HCT116 (cell line): ENCODE measurements around the gene LRRFIP2. TPM values are rescaled to one million over a fixed set of nuclear protein-coding genes. Genes with fewer than 3 reads are reported as not detected.

Source experiments
- ATAC-seq: fragments of 200-7000 bp; cut with Tn5 transposase; 2 replicates; pipeline ENCODE4 v1.9.1; 2020; ENCODE audit warnings: mild to moderate bottlenecking, moderate library complexity
- BruUV-seq: library from RNA; stranded (reverse); fragments of 400-500 nt; replicated peaks from 2 replicates; lab custom pipeline; 2021; lab: Mats Ljungman, UMichigan
- CTCF ChIA-PET: fragments of 300-600 bp; sonication (Branson Sonifier 250); formaldehyde crosslinking; loops from one replicate; lab custom pipeline; 2021; ENCODE audit warnings: antibody characterized with exemption; lab: Charles Lee
- POLR2A ChIA-PET: fragments of 300-600, 350-600 bp; sonication (Branson Sonifier 250); formaldehyde crosslinking; loops from one replicate; lab custom pipeline; 2021; ENCODE audit warnings: antibody characterized with exemption; lab: Charles Lee
- RAD21 ChIA-PET, 2 experiments: fragments of 300-600 bp; sonication (Branson Sonifier 250); formaldehyde crosslinking; loops; one replicate each; lab custom pipeline; 2023; ENCODE audit warnings: low total read pairs in 2 of 2; ENCODE audit not compliant: uncharacterized antibody in 2 of 2, unreplicated experiment in 2 of 2, low non-redundant PET in 1 of 2; lab: Charles Lee
- DNase-seq: peaks from one replicate; pipeline ENCODE4 v3.0.0-alpha.2; 2010; ENCODE audit warnings: low read depth, low spot score
- H2AFZ ChIP-seq: fragments of 200-600 bp; shearing (Covaris generic), sonication (generic); 2 replicates; pipeline ENCODE4 v1.6.1; 2017; ENCODE audit warnings: low read depth, mixed run types, mixed read lengths, antibody characterized with exemption, low read length; ENCODE audit not compliant: poor library complexity, severe bottlenecking
- H3K27ac ChIP-seq: 2 replicates; pipeline ENCODE4 v1.5.1; 2012; ENCODE audit warnings: low read depth, low read length
- H3K27me3 ChIP-seq: fragments of 200-600 bp; sonication (generic); 2 replicates; pipeline ENCODE4 v1.6.1; 2016; ENCODE audit warnings: mixed run types, low read length, mixed read lengths; ENCODE audit not compliant: insufficient read depth
- H3K36me3 ChIP-seq, 2 experiments: fragments of 200-500 bp in 1 of 2; fragments of 200-600 bp in 1 of 2; sonication (Bioruptor generic) in 1 of 2; sonication (generic) in 1 of 2; 2 replicates each; pipeline versions ENCODE4 v1.5.1 to v1.6.1; 2014 to 2016; ENCODE audit warnings: low read length in 2 of 2, inconsistent platforms in 1 of 2, mixed read lengths in 1 of 2, mixed run types in 1 of 2; ENCODE audit not compliant: insufficient read depth in 2 of 2, control insufficient read depth in 1 of 2
- H3K4me1 ChIP-seq, 2 experiments: fragments of 200-600 bp in 1 of 2; sonication (generic) in 1 of 2; 2 replicates each; pipeline versions ENCODE4 v1.5.1 to v1.6.1; 2012 to 2017; ENCODE audit warnings: low read length in 2 of 2, inconsistent platforms in 1 of 2, mild to moderate bottlenecking in 1 of 2, mixed read lengths in 1 of 2, mixed run types in 1 of 2, moderate library complexity in 1 of 2; ENCODE audit not compliant: insufficient read depth in 2 of 2, control insufficient read depth in 1 of 2
- H3K4me2 ChIP-seq: fragments of 200-600 bp; sonication (generic); 2 replicates; pipeline ENCODE4 v1.6.1; 2017; ENCODE audit warnings: mixed run types, low read length, mixed read lengths
- H3K4me3 ChIP-seq, 2 experiments: fragments of 200-600 bp in 1 of 2; sonication (generic) in 1 of 2; replicated peaks in 1 of 2; 2 replicates each; pipeline ENCODE4 v1.5.1; 2011 to 2016; ENCODE audit warnings: low read length in 2 of 2, control low read depth in 1 of 2, low read depth in 1 of 2, mild to moderate bottlenecking in 1 of 2, mixed read lengths in 1 of 2, mixed run types in 1 of 2
- H3K79me2 ChIP-seq: fragments of 200-600 bp; sonication (generic); 2 replicates; pipeline ENCODE4 v1.6.1; 2017; ENCODE audit warnings: mild to moderate bottlenecking, mixed run types, low read length, moderate library complexity, mixed read lengths; ENCODE audit not compliant: insufficient read depth
- H3K9ac ChIP-seq: fragments of 200-600 bp; sonication (generic); 2 replicates; pipeline ENCODE4 v1.6.1; 2016; ENCODE audit warnings: low read length, mixed read lengths
- H3K9me2 ChIP-seq: fragments of 200-600 bp; sonication (generic), shearing (Covaris generic); 2 replicates; pipeline ENCODE4 v1.6.1; 2017; ENCODE audit warnings: mixed run types, mild to moderate bottlenecking, moderate library complexity; ENCODE audit not compliant: insufficient read depth
- H3K9me3 ChIP-seq, 2 experiments: fragments of 200-500 bp in 1 of 2; fragments of 200-600 bp in 1 of 2; sonication (Bioruptor generic) in 1 of 2; sonication (generic) in 1 of 2; 2 replicates each; pipeline ENCODE4 v1.6.1; 2014 to 2017; ENCODE audit warnings: low read length in 2 of 2, mixed read lengths in 2 of 2, inconsistent platforms in 1 of 2, low read depth in 1 of 2, mild to moderate bottlenecking in 1 of 2, mixed run types in 1 of 2, moderate library complexity in 1 of 2; ENCODE audit not compliant: control insufficient read depth in 1 of 2, insufficient read depth in 1 of 2
- H4K20me1 ChIP-seq: fragments of 200-600 bp; sonication (generic), shearing (Covaris generic); 2 replicates; pipeline ENCODE4 v1.6.1; 2017; ENCODE audit warnings: mixed run types, mild to moderate bottlenecking, moderate library complexity; ENCODE audit not compliant: insufficient read depth
- CBX3 ChIP-seq: IDR thresholded peaks from 2 replicates; pipeline ENCODE4 v1.6.1; 2012; ENCODE audit warnings: low read depth
- CEBPB ChIP-seq: IDR thresholded peaks from 2 replicates; pipeline ENCODE4 v1.6.1; 2012; ENCODE audit warnings: low read depth
- EGR1 ChIP-seq: IDR thresholded peaks from 2 replicates; pipeline ENCODE4 v1.6.1; 2012; ENCODE audit warnings: low read depth
- ELF1 ChIP-seq: IDR thresholded peaks from 2 replicates; pipeline ENCODE4 v1.6.1; 2012; ENCODE audit warnings: low read depth, borderline replicate concordance
- EZH2 ChIP-seq: fragments of 200-600 bp; sonication (generic); IDR thresholded peaks from 2 replicates; pipeline ENCODE4 v1.6.1; 2017; ENCODE audit warnings: antibody characterized with exemption, mixed run types
- EZH2phosphoT487 ChIP-seq: fragments of 200-600 bp; IDR thresholded peaks from 2 replicates; pipeline ENCODE4 v1.6.1; 2018; ENCODE audit warnings: antibody characterized with exemption, borderline replicate concordance
- POLR2A ChIP-seq: IDR thresholded peaks from 2 replicates; pipeline ENCODE4 v1.7.0; 2011; ENCODE audit warnings: borderline replicate concordance; ENCODE audit not compliant: insufficient read depth, insufficient read length; ENCODE audit errors: extremely low read depth
- POLR2AphosphoS5 ChIP-seq: IDR thresholded peaks from 2 replicates; pipeline ENCODE4 v1.6.1; 2011; ENCODE audit warnings: mild to moderate bottlenecking, low read depth, low read length, moderate library complexity
- SP1 ChIP-seq: IDR thresholded peaks from 2 replicates; pipeline ENCODE4 v1.6.1; 2012; ENCODE audit warnings: low read depth
- TCF7L2 ChIP-seq: IDR thresholded peaks from 2 replicates; pipeline ENCODE4 v1.7.0; 2011; ENCODE audit warnings: borderline replicate concordance, inconsistent platforms; ENCODE audit not compliant: insufficient read depth, insufficient read length; ENCODE audit errors: extremely low read depth
- YY1 ChIP-seq: IDR thresholded peaks from 2 replicates; pipeline ENCODE4 v1.6.1; 2011; ENCODE audit warnings: low read length, low read depth, moderate library complexity, mild to moderate bottlenecking; ENCODE audit not compliant: insufficient replicate concordance; ENCODE audit errors: extremely low read depth
- ZFX ChIP-seq: fragments of 450-650 bp; IDR thresholded peaks from 2 replicates; pipeline ENCODE4 v1.6.1; 2017
- intact Hi-C: fragments of 100-400 bp; cut with micrococcal nuclease; formaldehyde crosslinking; loops from 2 replicates; pipeline ENCODE4 v1.10.0; 2022
- total RNA-seq: library from RNA; stranded (reverse); gene quantifications from one replicate; pipeline ENCODE4 v1.2.1, GENCODE V29; 2021; ENCODE audit not compliant: unreplicated experiment
- TF ChIP-seq, protein P1 (sequence below): IDR thresholded peaks from 2 replicates; pipeline ENCODE4 v1.6.1; 2012; ENCODE audit warnings: low read depth
- TF ChIP-seq, protein P2 (sequence below): IDR thresholded peaks from 2 replicates; pipeline ENCODE4 v1.6.1; 2011; ENCODE audit warnings: mild to moderate bottlenecking, low read length, moderate library complexity; ENCODE audit not compliant: insufficient replicate concordance; ENCODE audit errors: extremely low read depth

The LRRFIP2 gene
- total RNA-seq, 1 experiment from 2014 or later: 27.0 TPM

- no peak for TF ChIP-seq EZH2phosphoT487
- no peak for TF ChIP-seq CBX3
- TF ChIP-seq, protein P1, sequence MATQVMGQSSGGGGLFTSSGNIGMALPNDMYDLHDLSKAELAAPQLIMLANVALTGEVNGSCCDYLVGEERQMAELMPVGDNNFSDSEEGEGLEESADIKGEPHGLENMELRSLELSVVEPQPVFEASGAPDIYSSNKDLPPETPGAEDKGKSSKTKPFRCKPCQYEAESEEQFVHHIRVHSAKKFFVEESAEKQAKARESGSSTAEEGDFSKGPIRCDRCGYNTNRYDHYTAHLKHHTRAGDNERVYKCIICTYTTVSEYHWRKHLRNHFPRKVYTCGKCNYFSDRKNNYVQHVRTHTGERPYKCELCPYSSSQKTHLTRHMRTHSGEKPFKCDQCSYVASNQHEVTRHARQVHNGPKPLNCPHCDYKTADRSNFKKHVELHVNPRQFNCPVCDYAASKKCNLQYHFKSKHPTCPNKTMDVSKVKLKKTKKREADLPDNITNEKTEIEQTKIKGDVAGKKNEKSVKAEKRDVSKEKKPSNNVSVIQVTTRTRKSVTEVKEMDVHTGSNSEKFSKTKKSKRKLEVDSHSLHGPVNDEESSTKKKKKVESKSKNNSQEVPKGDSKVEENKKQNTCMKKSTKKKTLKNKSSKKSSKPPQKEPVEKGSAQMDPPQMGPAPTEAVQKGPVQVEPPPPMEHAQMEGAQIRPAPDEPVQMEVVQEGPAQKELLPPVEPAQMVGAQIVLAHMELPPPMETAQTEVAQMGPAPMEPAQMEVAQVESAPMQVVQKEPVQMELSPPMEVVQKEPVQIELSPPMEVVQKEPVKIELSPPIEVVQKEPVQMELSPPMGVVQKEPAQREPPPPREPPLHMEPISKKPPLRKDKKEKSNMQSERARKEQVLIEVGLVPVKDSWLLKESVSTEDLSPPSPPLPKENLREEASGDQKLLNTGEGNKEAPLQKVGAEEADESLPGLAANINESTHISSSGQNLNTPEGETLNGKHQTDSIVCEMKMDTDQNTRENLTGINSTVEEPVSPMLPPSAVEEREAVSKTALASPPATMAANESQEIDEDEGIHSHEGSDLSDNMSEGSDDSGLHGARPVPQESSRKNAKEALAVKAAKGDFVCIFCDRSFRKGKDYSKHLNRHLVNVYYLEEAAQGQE: no peak
- TF ChIP-seq EGR1: no peak
- TF ChIP-seq SP1: peak; percentile 33; the same call in 1 of the 2 replicates
- TF ChIP-seq POLR2AphosphoS5: no peak; the same call in 1 of the 2 replicates
Observed at GRCh38 chr3:37221407-37221806, 47.0 kb upstream of the LRRFIP2 start (continued).

- no peak overlapping the region for H3K27ac ChIP-seq
- RAD21 ChIA-PET: no interaction called here
- no peak overlapping the region for H3K4me3 ChIP-seq
- H4K20me1 ChIP-seq: 0 out of 2 replicates have a peak, but pooled peaks cover 2% of the 10 kb centered on the region
- H3K4me1 ChIP-seq: peaks cover 26 to 34% of the 10 kb centered on the region in 2 experiments
- no peak for DNase-seq
- no peak overlapping the region for H2AFZ ChIP-seq
- CTCF ChIA-PET: no interaction called here
- no peaks in the 10 kb centered on the region for H3K9me2 ChIP-seq
- H3K9me3 ChIP-seq: no peaks in the 10 kb centered on the region
- ATAC-seq: no peak
- H3K27me3 ChIP-seq: no peaks in the 10 kb centered on the region
- no peaks in the 10 kb centered on the region for H3K36me3 ChIP-seq
- H3K4me2 ChIP-seq: no peak overlapping the region
- H3K79me2 ChIP-seq: no peaks in the 10 kb centered on the region
- no peak overlapping the region for H3K9ac ChIP-seq
- POLR2A ChIA-PET: no interaction called here
- intact Hi-C loops: loop anchor here (10.0 kb wide), 1 partner anchor 224 kb away; the partner anchor contains the start of genes EPM2AIP1 and MLH1
- no TSS peak for BruUV-seq
- TF ChIP-seq, protein P1: no peak
- TF ChIP-seq, protein P2, sequence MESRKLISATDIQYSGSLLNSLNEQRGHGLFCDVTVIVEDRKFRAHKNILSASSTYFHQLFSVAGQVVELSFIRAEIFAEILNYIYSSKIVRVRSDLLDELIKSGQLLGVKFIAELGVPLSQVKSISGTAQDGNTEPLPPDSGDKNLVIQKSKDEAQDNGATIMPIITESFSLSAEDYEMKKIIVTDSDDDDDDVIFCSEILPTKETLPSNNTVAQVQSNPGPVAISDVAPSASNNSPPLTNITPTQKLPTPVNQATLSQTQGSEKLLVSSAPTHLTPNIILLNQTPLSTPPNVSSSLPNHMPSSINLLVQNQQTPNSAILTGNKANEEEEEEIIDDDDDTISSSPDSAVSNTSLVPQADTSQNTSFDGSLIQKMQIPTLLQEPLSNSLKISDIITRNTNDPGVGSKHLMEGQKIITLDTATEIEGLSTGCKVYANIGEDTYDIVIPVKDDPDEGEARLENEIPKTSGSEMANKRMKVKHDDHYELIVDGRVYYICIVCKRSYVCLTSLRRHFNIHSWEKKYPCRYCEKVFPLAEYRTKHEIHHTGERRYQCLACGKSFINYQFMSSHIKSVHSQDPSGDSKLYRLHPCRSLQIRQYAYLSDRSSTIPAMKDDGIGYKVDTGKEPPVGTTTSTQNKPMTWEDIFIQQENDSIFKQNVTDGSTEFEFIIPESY: no peak
- TF ChIP-seq EZH2 (no peak), ZFX (no peak), TCF7L2 (no peak), ELF1 (no peak), EGR1 (no peak), POLR2A (no peak), EZH2phosphoT487 (no peak), CBX3 (no peak), CEBPB (no peak), POLR2AphosphoS5 (no peak), YY1 (no peak)
Observed at GRCh38 chr3:37219266-37219665, 44.9 kb upstream of the LRRFIP2 start.
